GM10847 (cell line): ENCODE measurements around the gene GRM1.

ENCODE experiments used
- POLR2A ChIP-seq: IDR thresholded peaks from 2 replicates; pipeline ENCODE4 v1.6.1; 2011; ENCODE audit not compliant: insufficient read length; ENCODE audit errors: extremely low read depth

GRM1 gene

DNA sequence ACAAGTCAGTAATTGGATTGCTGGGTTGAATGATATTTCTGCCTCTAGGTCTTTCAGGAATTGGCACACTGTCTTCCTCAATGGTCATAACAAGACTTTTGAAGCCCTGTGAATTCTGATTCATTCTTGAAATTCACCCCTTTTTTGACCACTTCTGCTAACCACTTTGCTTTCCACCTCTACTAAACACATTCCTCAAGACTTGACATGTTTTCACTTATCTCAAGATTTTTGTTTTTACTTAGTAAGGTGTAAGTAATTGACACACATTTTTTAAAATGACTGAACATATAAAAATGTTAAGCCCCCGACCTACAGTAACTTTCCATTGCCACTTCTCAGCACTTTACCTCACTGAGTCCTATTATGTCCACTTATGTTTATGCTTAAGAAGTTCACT lies 239.1 kb downstream of the GRM1 start:
- no peak for TF ChIP-seq POLR2A

DNA sequence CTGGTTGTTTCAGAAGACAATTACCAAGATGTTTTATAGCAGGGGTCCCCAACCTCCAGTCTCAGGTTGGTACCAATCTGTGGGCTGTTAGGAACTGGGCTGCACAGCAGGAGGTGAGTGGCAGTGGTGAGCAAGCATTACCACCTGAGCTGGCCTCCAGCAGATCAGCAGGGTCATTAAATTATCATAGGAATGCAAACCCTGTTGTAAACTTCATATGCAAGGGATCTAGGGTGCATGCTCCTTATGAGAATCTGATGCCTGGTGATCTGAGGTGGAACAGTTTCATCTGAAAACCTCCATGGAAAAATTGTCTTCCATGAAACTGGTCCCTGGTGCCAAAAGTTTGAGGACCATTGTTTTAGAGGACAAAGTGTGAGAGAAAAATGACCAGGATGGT lies 240.6 kb downstream of the GRM1 start:
- no peak for TF ChIP-seq POLR2A

GRCh38 chr6:146273490-146273889 lies 244.6 kb downstream of the GRM1 start:
- TF ChIP-seq POLR2A: no peak

DNA sequence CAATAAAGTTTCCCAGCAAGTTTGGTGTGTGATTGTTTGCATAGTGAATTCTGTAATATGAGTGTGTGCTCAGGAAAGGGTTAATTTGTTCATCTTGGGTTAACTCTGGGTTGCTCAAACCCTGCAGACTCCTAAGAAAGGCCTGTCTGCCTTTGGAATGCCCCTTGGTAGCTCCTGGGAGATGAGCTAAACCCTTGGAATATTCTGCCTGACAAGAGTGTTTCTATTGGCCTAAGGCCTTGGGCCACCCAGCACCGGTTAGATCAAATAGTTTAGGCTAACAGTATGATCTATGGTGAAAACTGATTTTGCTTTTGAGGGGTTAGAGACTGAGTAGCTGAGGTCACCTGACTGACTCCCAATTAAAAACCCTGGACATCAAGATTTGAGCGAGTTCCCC lies 248.3 kb downstream of the GRM1 start:
- no peak for TF ChIP-seq POLR2A

GRCh38 chr6:146281651-146282362 lies 252.9 kb downstream of the GRM1 start:
- TF ChIP-seq POLR2A: no peak

GRCh38 chr6:146282837-146283236 lies 254.0 kb downstream of the GRM1 start:
- no peak for TF ChIP-seq POLR2A

- TF ChIP-seq POLR2A: no peak
Observed at GRCh38 chr6:146284311-146284710, 255.4 kb downstream of the GRM1 start.

- TF ChIP-seq POLR2A: no peak
Observed at GRCh38 chr6:146286961-146287360, 258.1 kb downstream of the GRM1 start.

- TF ChIP-seq POLR2A: no peak
Observed at GRCh38 chr6:146287691-146288369, 259.0 kb downstream of the GRM1 start.

GRCh38 chr6:146289816-146290588 lies 261.1 kb downstream of the GRM1 start:
- TF ChIP-seq POLR2A: no peak

GRCh38 chr6:146290589-146290901 lies 261.7 kb downstream of the GRM1 start:
- no peak for TF ChIP-seq POLR2A

GRCh38 chr6:146292506-146292905 lies 263.6 kb downstream of the GRM1 start:
- TF ChIP-seq POLR2A: no peak

GRCh38 chr6:146295695-146296094 lies 266.8 kb downstream of the GRM1 start:
- TF ChIP-seq POLR2A: no peak

DNA sequence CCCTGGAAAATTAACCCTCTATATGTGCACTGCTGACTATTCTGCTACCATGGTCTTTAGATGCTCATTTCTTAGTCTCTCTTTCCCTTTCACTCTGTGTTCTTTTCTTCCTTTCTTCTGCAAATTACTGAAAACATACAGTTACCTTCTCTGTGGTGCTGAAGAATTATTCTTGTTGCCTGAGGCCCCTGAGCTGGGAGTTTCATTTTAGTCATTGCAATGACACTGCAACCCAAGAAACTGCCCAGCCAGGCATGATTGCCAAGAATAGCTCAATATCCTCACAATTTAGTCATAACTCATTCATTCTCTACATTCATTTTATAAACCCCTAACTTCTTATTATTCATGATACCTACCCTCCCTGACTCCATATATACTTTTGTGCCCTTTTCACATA lies 269.0 kb downstream of the GRM1 start:
- TF ChIP-seq POLR2A: no peak

- TF ChIP-seq POLR2A: no peak
Observed at GRCh38 chr6:146300521-146300920, 271.7 kb downstream of the GRM1 start.

DNA sequence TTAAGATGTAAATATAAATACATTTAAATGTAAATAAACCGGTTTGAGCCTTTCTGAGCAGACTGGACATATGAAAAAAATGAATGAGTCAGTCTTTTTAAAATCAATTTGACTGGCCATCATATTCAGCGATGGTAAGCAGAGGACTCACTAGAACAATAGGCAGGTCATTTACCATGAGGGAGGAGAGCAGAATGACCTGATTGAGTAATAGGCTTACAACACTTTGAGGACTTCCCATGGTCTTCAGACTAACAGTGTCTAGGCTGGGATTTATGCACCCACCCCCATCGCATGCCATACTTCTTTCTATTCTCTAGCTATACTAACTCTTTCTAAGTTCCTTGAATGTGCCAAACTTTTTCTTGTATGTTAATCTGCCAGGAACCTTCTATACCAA lies 272.9 kb downstream of the GRM1 start:
- no peak for TF ChIP-seq POLR2A

DNA sequence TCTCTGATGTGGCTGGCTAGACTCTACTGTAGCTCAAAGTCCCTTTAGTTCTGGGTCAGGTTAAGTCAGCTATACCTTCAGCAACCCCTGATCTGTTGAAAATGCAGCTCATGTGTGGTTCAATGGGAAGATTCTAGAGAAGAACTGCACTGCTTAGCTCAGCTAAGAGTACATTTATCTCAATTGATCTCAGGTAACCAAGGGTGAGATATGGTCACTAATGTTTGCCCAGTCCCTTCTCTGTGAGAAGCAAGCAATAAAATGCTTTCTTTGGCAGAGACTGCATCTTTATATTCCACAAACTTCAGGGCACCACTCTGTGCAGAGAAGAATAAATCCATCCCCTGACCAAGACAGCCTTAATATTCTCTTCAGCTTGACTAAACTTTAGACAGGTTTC lies 274.1 kb downstream of the GRM1 start:
- TF ChIP-seq POLR2A: no peak

DNA sequence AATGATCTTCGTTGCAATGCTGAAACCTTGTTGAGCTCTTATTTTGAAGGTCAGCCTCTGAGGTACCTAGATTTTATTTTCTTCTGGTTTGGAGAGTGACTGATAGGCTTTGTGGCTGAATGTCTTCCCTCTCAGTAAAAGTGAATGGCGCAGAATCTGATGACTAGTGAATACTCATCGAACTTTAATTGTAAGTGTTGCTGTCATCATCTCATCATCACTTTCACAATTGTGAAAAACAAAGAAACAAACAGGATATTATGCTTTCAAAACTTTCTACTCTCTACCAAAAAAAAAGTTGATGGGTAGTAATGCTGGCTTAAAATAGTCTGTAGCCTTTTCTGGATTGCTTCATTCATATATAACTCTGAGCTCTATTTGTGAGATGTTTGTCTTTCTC lies 275.3 kb downstream of the GRM1 start:
- TF ChIP-seq POLR2A: no peak
